Astrocyte of the spinal cord (primary cell): ENCODE results near the gene ADAM12.

Source experiments
- DNase-seq: peaks from one replicate; pipeline ENCODE4 v3.0.0; 2011; ENCODE audit warnings: low read depth, low spot score
- H3K4me3 ChIP-seq: 2 replicates; pipeline ENCODE4 v1.5.1; 2011; ENCODE audit warnings: low read depth, mild to moderate bottlenecking, low read length, moderate library complexity
- CTCF ChIP-seq: IDR thresholded peaks from 2 replicates; pipeline ENCODE4 v1.5.1; 2012; ENCODE audit warnings: low read depth, mild to moderate bottlenecking, low read length, inconsistent platforms
- in situ Hi-C: cut with HindIII; loops from 2 replicates; pipeline ENCODE4 v1.10.0; 2017; ENCODE audit warnings: low sequenced_read_pairs

The ADAM12 gene

GRCh38 chr10:126226205-126226604 lies 162.1 kb downstream of the ADAM12 start:
- DNase-seq, result no peak
- no peak for TF ChIP-seq CTCF
- no peak overlapping the region for H3K4me3 ChIP-seq
- in situ Hi-C loops, result no loop called here

- H3K4me3 ChIP-seq, result no peak overlapping the region
- in situ Hi-C loops, result no loop called here
- TF ChIP-seq CTCF, result no peak
- no peak for DNase-seq
Measured at GRCh38 chr10:126225672-126226008, 162.6 kb downstream of the ADAM12 start.

GRCh38 chr10:126224967-126225671 lies 163.2 kb downstream of the ADAM12 start:
- TF ChIP-seq CTCF, result no peak
- no peak for DNase-seq
- in situ Hi-C loops, result no loop called here
- H3K4me3 ChIP-seq, result no peak overlapping the region

GRCh38 chr10:126223512-126224067 lies 164.7 kb downstream of the ADAM12 start:
- in situ Hi-C loops, result no loop called here
- no peak overlapping the region for H3K4me3 ChIP-seq
- DNase-seq, result no peak
- no peak for TF ChIP-seq CTCF

GRCh38 chr10:126222736-126223511 lies 165.4 kb downstream of the ADAM12 start:
- DNase-seq, result peak; percentile 49
- in situ Hi-C loops, result no loop called here
- H3K4me3 ChIP-seq, result no peak overlapping the region
- TF ChIP-seq CTCF, result no peak

GRCh38 chr10:126221874-126222273 lies 166.4 kb downstream of the ADAM12 start:
- TF ChIP-seq CTCF, result no peak
- no peak overlapping the region for H3K4me3 ChIP-seq
- DNase-seq, result no peak
- in situ Hi-C loops, result no loop called here
